Suprapubic skin (tissue), 3 donors: ENCODE results near the gene DNMBP.

Source experiments
- CTCF ChIP-seq, 2 donors: fragments of 200-600 bp in 1 of 2; fragments of 450-650 bp in 1 of 2; sonication (generic) in 1 of 2; IDR thresholded peaks; one replicate each; pipeline ENCODE4 v1.5.1; 2016 to 2019; ENCODE audit warnings: antibody characterized with exemption in 2 of 2, mild to moderate bottlenecking in 1 of 2, moderate library complexity in 1 of 2
- EP300 ChIP-seq: sonication (generic); formaldehyde crosslinking; IDR thresholded peaks from one replicate; pipeline ENCODE4 v1.6.1; 2017; ENCODE audit warnings: antibody characterized with exemption
- POLR2A ChIP-seq, 2 donors: fragments of 450-650 bp; IDR thresholded peaks; one replicate each; pipeline ENCODE4 v1.6.1; 2017; ENCODE audit warnings: antibody characterized with exemption in 2 of 2, mild to moderate bottlenecking in 2 of 2, moderate library complexity in 2 of 2

DNA sequence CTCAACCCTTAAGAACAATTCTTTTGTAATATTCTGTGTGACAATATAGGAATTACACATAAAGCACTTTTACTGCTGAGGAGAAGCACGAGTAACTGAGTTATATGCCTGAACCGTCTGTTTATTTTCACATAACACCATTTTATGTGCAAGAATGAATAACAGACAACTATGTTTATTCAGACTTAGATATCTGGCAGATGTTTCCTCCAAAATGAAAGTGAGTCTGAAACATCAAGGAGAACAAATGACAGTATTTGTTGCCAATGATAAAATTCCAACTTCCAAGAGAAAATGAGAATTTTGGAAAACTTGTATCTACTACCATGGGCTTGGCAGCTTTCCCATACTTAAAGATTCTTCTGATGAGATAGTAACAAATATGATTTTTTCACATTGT, 51.4 kb downstream of the DNMBP start:
- no peak for TF ChIP-seq CTCF (IDR thresholded peaks at IDR 0.05)
- no peak for TF ChIP-seq EP300
- no peak for TF ChIP-seq POLR2A (IDR thresholded peaks at IDR 0.05)
